ENCODE measurements around the gene DLX2. TPM values are rescaled to one million over a fixed set of nuclear protein-coding genes. Genes with fewer than 3 reads are reported as not detected.

Gene DLX2
- total and polyA plus RNA-seq, 2 donors = 0.08 TPM; not detected in 1

GRCh38 chr2:172086241-172087206, 16.2 kb downstream of the DLX2 start:
- Histone ChIP-seq H3K4me1 (ENCODE audit: insufficient read depth) (peaks cover 2% of the 10 kb centered on the region), H3K4me3 (ENCODE audit: low read depth, low read length) (no peak overlapping the region), H3K27ac (ENCODE audit: low read depth) (no peak overlapping the region), H3K36me3 (ENCODE audit: insufficient read depth) (no peaks in the 10 kb centered on the region)
- WGBS = 6% methylated on average over 54 of the region's 54 CpGs
- DNase-seq (ENCODE audit: extremely low spot score) = no peak

GRCh38 chr2:172085460-172086159, 17.1 kb downstream of the DLX2 start, which contains the start of gene DLX1:
Gene DLX1, plus strand, starts transcription at chr2:172085507. Its CDS starts 171 bp downstream, at chr2:172085678.
- 3% methylated on average over 34 of the region's 34 CpGs for whole genome bisulfite sequencing
- H3K36me3 ChIP-seq (ENCODE audit: insufficient read depth) = no peaks in the 10 kb centered on the region
- H3K4me3 ChIP-seq (ENCODE audit: low read depth, low read length) = peak within 1 kb of the TSS; percentile 23
- no peak within 1 kb of the TSS for H3K27ac ChIP-seq (ENCODE audit: low read depth)
- no peak for DNase-seq (ENCODE audit: extremely low spot score)
- H3K4me1 ChIP-seq (ENCODE audit: insufficient read depth) = peaks cover 2% of the 10 kb centered on the region

- H3K36me3 ChIP-seq (ENCODE audit: insufficient read depth) = no peaks in the 10 kb centered on the region
- H3K4me3 ChIP-seq (ENCODE audit: low read depth, low read length) = peak overlapping the region; percentile 23
- H3K27ac ChIP-seq (ENCODE audit: low read depth) = no peak overlapping the region
- DNase-seq (ENCODE audit: extremely low spot score) = no peak
- peaks cover 2% of the 10 kb centered on the region for H3K4me1 ChIP-seq (ENCODE audit: insufficient read depth)
- WGBS = under 1% methylated on average over 76 of the region's 76 CpGs
These were observed 17.8 kb downstream of the DLX2 start for GRCh38 chr2:172084645-172085459.

GRCh38 chr2:172084395-172084644, 18.4 kb downstream of the DLX2 start:
- H3K27ac ChIP-seq (ENCODE audit: low read depth) = no peak overlapping the region
- whole genome bisulfite sequencing = 3% methylated on average over 17 of the region's 17 CpGs
- peaks cover 2% of the 10 kb centered on the region for H3K4me1 ChIP-seq (ENCODE audit: insufficient read depth)
- no peak for DNase-seq (ENCODE audit: extremely low spot score)
- no peak overlapping the region for H3K4me3 ChIP-seq (ENCODE audit: low read depth, low read length)
- H3K36me3 ChIP-seq (ENCODE audit: insufficient read depth) = no peaks in the 10 kb centered on the region

- no peak for DNase-seq (ENCODE audit: extremely low spot score)
- H3K4me1 ChIP-seq (ENCODE audit: insufficient read depth) = peaks cover 2% of the 10 kb centered on the region
- no peak overlapping the region for H3K27ac ChIP-seq (ENCODE audit: low read depth)
- WGBS = 10% methylated on average over 23 of the region's 23 CpGs
- H3K36me3 ChIP-seq (ENCODE audit: insufficient read depth) = no peaks in the 10 kb centered on the region
- H3K4me3 ChIP-seq (ENCODE audit: low read depth, low read length) = no peak overlapping the region
These were observed 18.9 kb downstream of the DLX2 start for GRCh38 chr2:172083628-172084394.

- Histone ChIP-seq H3K4me3 (ENCODE audit: low read depth, low read length) (no peak overlapping the region), H3K27ac (ENCODE audit: low read depth) (no peak overlapping the region), H3K36me3 (ENCODE audit: insufficient read depth) (no peaks in the 10 kb centered on the region), H3K4me1 (ENCODE audit: insufficient read depth) (peaks cover 2% of the 10 kb centered on the region)
- 9% methylated on average over 42 of the region's 42 CpGs for WGBS
- DNase-seq (ENCODE audit: extremely low spot score) = no peak
These were observed 19.6 kb downstream of the DLX2 start for GRCh38 chr2:172082944-172083627.

GRCh38 chr2:172082105-172082943, 20.4 kb downstream of the DLX2 start:
- Histone ChIP-seq H3K27ac (ENCODE audit: low read depth) (no peak overlapping the region), H3K4me3 (ENCODE audit: low read depth, low read length) (no peak overlapping the region), H3K4me1 (ENCODE audit: insufficient read depth) (peaks cover 2% of the 10 kb centered on the region), H3K36me3 (ENCODE audit: insufficient read depth) (no peaks in the 10 kb centered on the region)
- no peak for DNase-seq (ENCODE audit: extremely low spot score)
- WGBS = 12% methylated on average over 14 of the region's 14 CpGs

GRCh38 chr2:172081221-172082022, 21.3 kb downstream of the DLX2 start:
- H3K27ac ChIP-seq (ENCODE audit: low read depth) = no peak overlapping the region
- peaks cover 2% of the 10 kb centered on the region for H3K4me1 ChIP-seq (ENCODE audit: insufficient read depth)
- H3K36me3 ChIP-seq (ENCODE audit: insufficient read depth) = no peaks in the 10 kb centered on the region
- no peak for DNase-seq (ENCODE audit: extremely low spot score)
- WGBS = 14% methylated on average over 36 of the region's 36 CpGs
- no peak overlapping the region for H3K4me3 ChIP-seq (ENCODE audit: low read depth, low read length)

GRCh38 chr2:172080641-172081220, 22.0 kb downstream of the DLX2 start:
- no peak for DNase-seq (ENCODE audit: extremely low spot score)
- H3K4me3 ChIP-seq (ENCODE audit: low read depth, low read length) = no peak overlapping the region
- 25% methylated on average over 25 of the region's 25 CpGs for WGBS

GRCh38 chr2:172079838-172080640, 22.7 kb downstream of the DLX2 start:
- Histone ChIP-seq H3K27ac (ENCODE audit: low read depth) (no peak overlapping the region), H3K36me3 (ENCODE audit: insufficient read depth) (no peaks in the 10 kb centered on the region), H3K4me3 (ENCODE audit: low read depth, low read length) (no peak overlapping the region), H3K4me1 (ENCODE audit: insufficient read depth) (peaks cover 2% of the 10 kb centered on the region)
- no peak for DNase-seq (ENCODE audit: extremely low spot score)
- 47% methylated on average over 38 of the region's 38 CpGs for WGBS

More at GRCh38 chr2:172080641-172081220, 22.0 kb downstream of the DLX2 start:
- Histone ChIP-seq H3K36me3 (ENCODE audit: insufficient read depth) (no peaks in the 10 kb centered on the region), H3K27ac (ENCODE audit: low read depth) (no peak overlapping the region), H3K4me1 (ENCODE audit: insufficient read depth) (peaks cover 2% of the 10 kb centered on the region)

Data from urinary bladder (tissue), 4 donors.